GM21825 (cell line): ENCODE results near the gene CCSAP.
"Not testable (repeated sequence)": the region's sequence is repeated elsewhere in the genome, so short reads cannot be mapped to it uniquely, and the experiment has no call there.

Experiments
- ATAC-seq: cut with Tn5 transposase; IDR thresholded peaks from one replicate; pipeline ENCODE4 v1.9.1; 2021; ENCODE audit warnings: mild to moderate bottlenecking, moderate library complexity; ENCODE audit not compliant: unreplicated experiment

CCSAP gene

DNA sequence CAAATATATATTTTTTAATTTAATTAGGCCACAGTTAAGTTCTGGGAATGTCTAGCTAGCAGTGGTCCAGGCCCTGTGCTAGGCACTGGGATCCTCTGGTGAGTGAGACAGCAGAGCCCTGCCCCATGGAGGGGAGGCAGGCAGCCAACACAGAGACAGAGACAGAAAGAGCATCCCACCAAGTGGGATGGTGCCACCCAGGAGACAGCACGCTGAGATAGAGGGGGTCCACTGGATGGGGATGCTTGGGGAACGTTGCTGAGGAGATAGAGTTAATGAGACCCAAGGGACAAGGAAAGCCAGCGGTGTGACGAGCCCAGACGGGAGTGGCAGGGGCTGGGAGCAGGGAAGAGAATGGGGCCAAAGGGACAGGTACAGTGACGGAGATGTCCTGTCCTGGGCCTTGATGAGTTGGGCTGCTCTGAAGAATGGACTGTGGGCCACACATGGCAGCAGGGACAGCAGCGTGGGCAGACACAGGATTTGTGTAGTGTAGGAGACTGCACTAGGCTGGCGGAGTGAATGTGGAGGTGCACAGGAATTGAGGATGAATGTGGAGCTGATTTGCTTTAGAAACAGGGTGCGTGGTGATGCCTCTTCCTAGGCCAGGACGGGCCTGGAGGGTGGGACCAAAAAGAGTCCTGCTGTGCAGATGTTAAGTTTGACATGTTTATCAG, 49.2 kb downstream of the CCSAP start:
- ATAC-seq: no peak

DNA sequence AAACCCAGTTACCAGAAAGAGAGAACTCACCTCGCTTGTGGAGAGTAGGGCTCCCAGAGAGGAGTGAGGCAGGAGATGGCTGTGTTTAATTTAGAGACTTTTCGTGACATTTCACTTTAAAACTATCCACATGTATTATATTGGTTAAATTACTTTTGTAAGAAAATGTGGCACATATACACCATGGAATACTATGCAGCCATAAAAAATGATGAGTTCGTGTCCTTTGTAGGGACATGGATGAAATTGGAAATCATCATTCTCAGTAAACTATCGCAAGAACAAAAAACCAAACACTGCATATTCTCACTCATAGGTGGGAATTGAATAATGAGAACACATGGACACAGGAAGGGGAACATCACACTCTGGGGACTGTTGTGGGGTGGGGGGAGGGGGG, 51.2 kb downstream of the CCSAP start:
- ATAC-seq: not testable (repeated sequence)

DNA sequence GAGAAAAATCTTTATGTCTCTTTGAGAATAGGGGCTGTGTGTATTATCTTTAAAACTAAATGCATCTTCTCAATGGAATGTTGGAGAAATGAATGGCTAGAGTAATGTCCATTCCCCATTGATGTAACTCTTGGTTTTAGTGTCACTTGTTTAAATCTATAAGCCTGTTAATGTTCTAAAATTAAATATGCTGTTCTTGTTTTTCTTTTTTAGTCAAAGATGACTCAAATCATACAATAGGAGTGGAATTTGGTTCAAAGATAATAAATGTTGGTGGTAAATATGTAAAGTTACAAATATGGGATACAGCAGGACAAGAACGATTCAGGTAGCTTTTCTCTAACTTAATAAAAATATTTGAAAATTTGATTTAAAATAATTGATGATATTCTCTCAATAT, 54.3 kb downstream of the CCSAP start:
- no peak for ATAC-seq

DNA sequence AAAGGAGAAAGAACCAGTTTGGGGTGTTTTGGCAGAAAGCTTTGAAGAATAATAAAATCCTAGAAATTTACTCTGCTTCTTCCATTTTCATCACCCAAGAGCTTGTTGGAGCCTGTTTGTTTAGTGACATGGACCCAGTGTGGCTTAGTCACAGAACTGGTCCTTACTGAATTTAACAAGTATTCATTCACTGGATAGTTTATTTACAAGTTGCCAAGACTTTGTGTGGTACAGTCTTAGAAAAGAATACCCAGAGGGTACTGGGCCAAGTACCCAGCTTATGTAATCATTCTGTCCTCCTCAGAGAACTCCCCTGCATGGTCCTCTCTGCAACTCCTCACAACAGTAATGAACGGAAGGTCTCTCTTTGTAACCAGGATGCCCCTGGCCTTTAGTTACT, 55.6 kb downstream of the CCSAP start:
- no peak for ATAC-seq

DNA sequence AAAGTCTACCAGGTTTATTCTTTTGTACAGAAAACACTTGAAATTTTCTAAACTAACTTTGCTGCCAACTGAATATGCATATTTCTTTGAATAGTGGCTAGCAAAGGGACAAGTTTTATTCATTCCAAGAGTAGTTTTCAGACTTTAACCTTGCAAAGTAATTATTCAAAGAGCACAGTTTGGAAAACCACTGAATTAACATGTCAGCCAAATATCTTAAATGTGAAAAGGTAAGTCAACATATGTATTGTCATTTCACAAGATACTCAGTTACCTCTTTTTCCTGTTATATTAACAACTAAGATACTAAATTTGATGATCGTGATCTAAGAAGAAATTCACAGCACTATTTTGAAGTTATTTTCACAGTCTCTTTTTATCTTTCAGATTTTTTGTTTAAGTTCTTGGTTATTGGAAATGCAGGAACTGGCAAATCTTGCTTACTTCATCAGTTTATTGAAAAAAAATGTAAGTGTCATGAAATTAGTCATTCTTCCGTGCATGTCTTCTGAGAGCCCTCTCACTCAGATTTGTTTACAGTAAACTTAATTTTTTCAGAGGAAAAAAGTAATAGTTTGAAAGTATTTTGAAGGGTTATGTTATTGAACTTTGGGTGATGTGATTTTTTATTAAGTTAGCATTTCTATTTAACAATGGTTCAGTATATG, 56.6 kb downstream of the CCSAP start:
- ATAC-seq: no peak

DNA sequence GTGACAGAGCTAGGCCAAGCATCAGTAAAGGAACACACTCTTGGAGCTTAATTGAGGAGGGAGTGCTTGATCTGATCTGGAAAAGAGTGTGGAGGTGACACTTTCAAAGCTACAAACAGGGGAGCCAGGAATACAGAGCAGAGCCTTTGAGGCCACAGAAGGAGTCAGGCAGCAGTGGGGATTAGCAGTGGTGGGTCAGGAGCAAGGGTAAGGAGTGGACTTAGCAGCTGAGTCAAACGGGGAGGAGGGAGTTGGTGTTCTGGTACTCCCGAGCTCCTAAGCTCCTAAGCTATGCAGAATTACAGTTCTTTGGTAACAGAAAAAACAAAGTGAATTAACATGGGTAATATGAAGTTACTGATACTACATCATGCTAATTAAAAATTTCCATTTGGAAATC, 57.4 kb downstream of the CCSAP start:
- ATAC-seq: no peak

DNA sequence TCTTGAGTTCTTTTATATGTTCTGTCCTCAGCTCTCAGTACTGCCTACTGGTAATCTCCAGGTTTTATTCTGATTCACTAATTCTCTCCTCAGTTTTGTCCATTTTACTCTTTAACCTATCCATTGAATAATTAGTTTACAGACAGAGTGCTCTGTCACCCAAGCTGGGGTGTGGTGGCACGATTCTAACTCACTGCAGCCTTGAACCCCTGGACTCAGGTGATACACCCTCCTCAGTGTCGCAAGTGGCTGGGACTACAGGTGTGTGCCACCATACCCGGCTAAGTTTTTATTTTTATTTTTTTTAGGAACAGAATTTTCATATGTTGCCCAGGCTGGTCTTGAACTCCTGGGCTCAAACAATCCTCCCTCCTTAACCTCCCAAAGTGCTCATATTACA, 58.0 kb downstream of the CCSAP start:
- ATAC-seq: no peak

DNA sequence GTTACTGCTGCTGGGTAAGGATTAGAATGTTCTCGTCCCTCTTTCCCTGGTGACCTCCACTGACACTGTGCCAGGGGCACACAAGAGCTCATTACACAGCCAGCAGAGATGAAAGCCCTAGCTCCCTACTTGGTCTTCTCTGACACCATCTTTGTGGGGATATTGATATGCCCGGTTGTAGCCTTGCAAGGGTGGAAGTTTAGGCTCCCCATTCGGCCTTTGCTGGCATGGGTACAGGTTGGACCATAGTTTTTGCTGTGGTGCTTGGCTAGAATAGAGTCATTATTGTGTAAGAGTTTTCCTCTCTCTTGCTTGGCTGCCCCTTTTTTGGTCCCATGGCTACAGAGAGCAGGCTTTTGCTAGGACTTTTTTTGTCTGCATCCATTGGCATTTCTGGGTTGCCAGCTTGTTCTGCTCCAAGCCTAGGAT, 59.6 kb downstream of the CCSAP start:
- no peak for ATAC-seq

DNA sequence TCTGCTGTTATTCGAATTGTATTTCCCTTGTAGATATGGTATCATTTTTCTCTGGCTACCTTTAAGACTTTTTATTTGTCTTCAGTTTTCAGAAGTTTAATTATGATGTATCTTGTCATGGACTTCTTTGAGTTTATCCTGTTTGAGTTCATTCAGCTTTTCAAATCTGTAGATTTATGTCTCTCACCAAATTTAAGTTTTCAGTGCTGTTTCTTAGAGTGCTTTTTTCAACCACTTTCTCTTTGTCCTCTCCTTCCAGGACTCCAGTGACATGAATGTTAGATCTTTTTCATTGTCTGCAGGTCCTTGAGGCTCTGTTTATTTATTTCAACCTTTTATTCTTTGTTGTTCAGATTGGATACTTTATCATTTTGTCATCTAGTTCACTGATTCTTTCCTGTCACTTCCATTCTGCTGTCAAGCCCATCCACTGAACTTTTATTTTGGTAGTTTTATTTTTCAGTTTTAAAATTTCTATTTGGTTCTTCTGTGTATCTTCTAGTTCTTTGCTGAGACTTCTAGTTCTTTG, 60.5 kb downstream of the CCSAP start:
- no peak for ATAC-seq

DNA sequence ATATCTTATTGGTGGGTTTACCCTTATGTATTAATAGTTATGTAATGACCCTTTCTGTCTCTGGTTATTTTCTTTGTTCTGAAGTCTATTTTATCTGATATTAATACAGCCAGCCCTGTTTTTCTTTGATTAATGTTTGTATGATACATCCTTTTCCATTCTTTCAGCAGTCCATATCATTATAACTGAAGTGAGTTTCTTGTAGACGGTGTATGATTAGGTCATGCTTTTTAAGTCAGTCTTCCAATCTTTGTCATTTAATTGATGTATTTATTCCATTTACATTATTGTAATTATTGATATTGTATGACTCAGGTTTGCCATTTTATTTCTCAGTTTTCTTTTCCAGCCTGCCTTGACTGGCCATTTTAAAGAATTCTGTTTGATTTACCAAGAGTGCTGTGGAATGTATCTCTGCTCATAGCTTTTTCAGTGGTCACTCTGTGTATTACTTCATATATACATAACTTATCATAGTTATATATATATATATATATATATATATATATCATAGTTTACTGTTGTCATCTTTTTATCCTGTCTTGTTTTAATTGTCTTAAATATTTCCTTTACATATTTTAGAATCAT, 61.4 kb downstream of the CCSAP start:
- ATAC-seq: no peak

DNA sequence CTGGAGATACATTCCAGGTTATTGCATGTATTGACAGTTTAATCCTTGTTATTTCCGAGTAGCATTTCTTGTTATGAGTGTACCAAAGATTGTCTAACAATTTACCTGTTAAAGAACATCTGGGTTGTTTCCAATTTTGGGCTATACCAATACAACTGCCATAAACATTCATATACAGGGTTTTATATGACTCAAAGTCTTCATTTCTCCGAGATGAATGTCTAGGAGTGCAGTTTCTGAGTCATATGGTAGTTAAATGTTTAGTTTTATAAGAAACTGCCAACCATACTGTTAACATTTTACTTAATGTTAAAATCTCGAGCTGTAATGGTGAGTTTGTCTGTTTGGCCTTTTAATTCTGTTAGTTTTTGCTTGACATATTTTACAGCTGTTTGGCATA, 61.9 kb downstream of the CCSAP start:
- ATAC-seq: no peak

DNA sequence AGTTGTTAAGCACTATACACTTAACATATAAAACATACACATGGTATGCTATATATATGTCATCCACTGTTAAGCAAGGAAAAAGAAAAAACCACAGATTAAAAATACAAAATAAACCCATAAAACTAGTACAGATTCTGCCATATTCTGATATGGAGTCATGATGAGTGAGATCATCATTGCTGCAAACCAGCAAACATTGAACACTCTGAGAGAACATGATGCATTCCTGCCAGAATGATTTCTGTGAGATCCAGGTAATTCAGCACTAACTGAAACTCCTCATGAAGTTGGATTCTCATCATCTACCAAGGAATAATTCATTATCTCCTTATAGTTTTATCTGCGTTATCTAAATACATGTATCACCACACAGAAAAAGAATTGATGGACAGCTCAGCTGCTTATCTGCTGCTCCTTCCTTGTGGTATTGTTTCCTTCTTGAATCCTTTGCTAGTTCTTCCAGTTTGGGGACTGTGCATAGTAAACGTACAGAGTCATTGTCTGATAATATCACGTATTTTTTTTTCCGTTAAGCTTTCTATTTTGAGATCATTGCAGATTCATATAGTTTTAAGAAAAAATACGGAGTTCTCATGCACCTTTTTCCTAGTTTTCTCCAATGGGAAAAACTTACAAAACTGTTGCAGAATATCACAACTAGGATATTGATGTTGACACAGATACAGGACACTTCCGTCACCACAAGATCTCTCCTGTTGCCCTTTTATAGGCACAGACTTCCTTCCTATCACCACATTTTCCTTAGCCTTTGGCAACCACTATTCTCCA, 62.6 kb downstream of the CCSAP start:
- no peak for ATAC-seq

DNA sequence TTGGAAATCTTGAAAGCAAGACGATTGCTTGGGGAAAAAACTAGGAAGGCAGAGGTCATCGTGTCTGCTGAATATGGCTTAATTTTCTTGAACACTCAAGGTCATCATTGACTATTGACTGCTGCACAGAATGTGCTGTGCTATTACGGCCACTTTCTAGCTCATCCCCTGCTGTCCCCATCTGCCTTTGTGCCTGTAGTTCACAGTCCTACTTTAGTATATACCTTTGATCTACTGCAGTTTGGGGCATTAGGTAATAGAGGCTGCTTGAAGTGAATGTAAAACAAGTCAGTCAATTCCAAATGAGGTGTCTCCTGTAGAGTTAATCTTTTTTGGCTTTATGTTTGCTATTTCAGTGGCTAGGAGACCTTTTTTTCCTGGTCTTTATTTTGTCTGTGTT, 63.6 kb downstream of the CCSAP start:
- no peak for ATAC-seq

DNA sequence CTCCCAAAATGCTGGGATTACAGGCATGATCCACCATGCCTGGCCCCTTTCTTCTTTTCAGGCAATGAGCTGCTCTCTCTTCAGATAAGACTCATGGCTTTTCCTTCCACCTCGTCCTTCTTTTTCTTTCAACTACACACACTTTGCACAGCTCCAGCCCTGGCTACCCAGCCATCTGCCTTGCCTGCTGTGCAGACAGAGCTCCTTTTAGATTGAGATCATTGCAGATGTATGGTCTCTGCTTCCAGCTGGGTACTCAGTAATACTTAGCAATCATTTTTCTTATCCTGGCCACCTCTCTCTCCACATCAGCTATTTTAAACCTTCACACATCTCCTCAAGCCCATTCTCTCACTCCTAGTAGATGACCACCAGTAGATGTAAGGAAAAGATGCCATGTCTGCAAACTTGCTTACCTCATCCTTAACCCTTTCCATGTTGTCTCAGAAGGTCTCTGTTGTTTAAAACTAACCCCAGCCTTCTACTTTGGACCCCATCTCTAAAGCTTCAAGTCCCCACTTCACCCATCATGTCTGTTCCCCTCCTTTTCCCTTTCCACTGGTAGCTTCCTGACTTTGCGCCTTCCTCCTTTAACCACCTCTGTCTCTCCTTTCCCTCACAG, 64.6 kb downstream of the CCSAP start:
- ATAC-seq: no peak

DNA sequence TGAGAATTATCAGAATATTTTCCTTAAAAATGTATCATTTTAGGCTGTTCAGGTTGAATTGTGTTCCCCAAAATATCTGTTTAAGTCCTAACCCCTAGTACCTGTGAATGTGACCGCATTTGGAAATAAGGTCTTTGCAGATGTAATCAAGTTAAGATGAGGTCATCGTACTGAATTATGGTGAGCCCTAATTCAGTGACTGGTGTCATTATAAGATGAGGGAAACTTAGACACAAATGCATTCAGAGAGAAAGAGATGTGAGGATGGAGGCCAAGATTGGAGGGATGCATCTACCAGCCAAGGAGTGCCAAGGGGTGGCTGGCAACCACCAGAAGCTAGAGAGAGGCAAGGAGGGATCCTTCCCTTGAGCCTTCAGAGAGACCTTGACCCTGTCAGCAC, 67.8 kb downstream of the CCSAP start:
- ATAC-seq: no peak

DNA sequence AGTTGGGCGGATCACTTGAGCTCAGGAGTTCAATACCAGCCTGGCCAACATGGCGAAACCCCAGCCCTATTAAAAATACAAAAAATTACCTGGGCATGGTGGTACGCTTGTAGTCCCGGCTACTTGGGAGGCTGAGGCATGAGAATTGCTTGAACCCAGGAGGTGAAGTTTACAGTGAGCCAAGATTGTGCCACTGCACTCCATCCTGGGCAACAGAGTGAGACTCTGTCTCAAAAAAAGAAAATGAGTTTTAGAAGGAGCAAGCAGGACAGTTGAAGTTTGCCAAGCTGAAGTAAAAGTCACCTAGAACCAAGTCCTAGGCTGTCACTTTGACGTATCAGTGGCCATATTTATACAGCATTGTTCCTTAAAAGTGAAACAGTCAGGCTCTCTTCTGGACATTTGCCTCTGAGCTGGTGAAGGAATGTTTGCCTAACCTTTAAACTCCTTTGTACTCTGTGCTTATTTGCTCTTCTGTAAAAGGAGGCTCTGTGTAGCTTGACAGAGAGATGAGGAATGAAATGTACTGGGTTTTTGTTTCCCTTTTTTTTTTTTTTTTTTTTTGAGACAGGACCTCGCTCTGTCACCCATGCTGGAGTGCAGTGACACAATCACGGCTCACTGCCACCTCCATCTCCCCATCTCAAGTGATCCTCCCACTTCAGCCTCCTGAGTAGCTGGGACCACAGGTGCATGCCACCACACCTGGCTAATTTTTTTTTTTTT, 69.2 kb downstream of the CCSAP start:
- no peak for ATAC-seq

DNA sequence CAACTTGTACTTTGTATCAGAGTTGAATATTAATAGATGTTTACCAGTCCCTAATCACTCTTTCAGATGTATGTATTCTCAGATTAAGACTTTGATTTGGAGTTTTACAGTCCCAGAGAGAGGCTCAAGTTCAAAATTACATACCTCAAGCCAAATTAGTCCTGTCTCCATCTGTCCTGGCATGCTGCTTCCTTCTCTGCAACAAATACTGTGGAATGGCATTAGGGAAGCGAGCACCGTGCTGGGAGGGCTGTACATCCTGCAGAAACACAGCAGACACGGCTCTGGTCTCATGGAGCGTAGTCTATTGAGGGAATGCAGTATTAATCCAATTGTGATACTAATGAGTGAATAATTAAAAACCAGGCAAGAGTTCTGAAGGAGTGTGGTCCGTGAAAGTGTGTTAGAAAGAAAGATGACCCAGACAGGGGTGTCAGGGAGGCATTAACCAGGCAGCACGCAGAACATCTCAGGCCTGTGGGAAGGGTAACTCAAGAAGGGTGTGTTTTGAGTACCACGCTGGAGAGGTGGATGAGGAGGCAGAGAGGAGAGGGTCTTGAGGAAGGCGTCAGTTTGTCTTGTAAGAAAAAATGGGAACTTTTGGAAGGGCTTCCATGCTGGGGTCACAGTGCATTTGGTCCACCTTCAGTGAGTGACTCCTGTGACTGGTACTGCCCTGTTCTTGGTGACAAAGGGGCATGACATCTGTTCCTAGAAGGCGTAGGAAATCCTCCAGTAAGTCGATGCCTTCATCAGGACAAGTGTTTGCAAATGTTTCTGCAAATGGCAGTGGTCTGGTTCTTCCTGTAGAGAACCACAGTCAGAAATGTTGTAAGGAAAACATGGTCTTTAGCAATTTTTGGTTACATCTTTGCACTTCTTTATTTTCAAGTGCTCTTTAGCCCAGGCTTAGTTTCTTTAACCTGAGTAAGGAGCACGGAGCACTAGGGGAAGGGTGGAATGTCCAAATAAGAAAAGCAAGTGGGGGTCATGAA, 70.4 kb downstream of the CCSAP start:
- ATAC-seq: no peak

DNA sequence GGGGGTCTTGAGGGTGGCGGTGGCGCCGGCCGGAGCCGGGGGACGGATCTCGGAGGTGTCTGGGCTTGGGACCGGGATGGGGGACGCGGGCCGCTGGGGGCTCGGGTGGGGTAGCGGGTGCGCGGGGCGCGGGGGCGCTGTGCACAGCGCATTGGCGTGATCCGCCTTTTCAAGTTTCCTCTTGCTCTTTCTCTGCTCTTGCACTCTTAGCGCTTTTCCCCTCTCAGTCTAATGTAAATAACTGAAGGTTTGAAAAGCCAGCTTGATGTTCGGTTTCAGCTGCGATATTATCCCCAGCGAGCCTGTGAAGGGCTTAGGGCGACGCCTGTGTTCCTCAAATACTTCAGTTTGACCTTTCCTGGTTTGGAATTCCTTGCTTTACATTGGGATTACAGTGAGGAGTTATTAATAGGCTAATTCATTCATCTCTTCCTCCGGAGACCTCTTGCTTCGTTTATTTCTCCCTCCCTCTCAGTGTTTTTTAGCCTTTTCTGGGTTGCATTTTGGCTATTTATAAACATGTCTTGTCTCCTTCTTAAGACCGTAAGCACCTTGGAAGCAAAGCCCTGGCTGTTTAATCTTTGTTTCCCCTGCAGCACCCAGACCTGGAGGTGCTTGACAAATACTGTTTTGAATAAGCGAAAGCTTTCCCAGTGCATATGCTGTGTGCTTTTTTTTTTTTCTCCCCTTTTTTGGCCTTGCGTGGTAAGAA, 71.2 kb downstream of the CCSAP start:
- ATAC-seq: peak; percentile 48
